GM12878 (cell line): ENCODE results near the gene ZNRF3. TPM values are rescaled to one million over a fixed set of nuclear protein-coding genes. Genes with fewer than 3 reads are reported as not detected.

Experiments
- ATAC-seq: fragments of 200-7000 bp; cut with Tn5 transposase; 3 replicates; pipeline ENCODE4 v1.9.1; 2020; ENCODE audit warnings: mild to moderate bottlenecking, moderate library complexity
- BruUV-seq: library from RNA; stranded (reverse); fragments of 400-500 nt; replicated peaks from 2 replicates; lab custom pipeline; 2021; lab: Mats Ljungman, UMichigan
- CTCF ChIA-PET: fragments of 300-600 bp; sonication (Branson Sonifier 250); formaldehyde crosslinking; extraction: SDS; loops from one replicate; lab custom pipeline; 2021; ENCODE audit warnings: inconsistent platforms; lab: Yijun Ruan, JAX
- POLR2A ChIA-PET: fragments of 350-600 bp; formaldehyde crosslinking; extraction: SDS; loops from one replicate; lab custom pipeline; 2021; ENCODE audit warnings: inconsistent platforms; lab: Charles Lee
- RAD21 ChIA-PET: fragments of 300-600 bp; sonication (Branson Sonifier 250); formaldehyde crosslinking; loops from one replicate; lab custom pipeline; 2023; ENCODE audit warnings: antibody characterized with exemption; ENCODE audit not compliant: unreplicated experiment; lab: Charles Lee
- SMC1A ChIA-PET: fragments of 300-600 bp; sonication (Branson Sonifier 250); formaldehyde crosslinking; loops from one replicate; lab custom pipeline; 2023; ENCODE audit not compliant: unreplicated experiment, uncharacterized antibody; lab: Charles Lee
- DNase-seq: peaks from one replicate; pipeline ENCODE4 v3.0.0-alpha.2; 2011; ENCODE audit warnings: low read depth, low spot score
- FAIRE-seq: peaks from 3 replicates; lab custom pipeline; 2011; peaks lifted over from hg19 to GRCh38; lab: Jason Lieb, UNC
- H2AFZ ChIP-seq: 2 replicates; pipeline ENCODE4 v1.6.0; 2011; ENCODE audit warnings: low read depth, low read length, control low read depth; ENCODE audit not compliant: control insufficient read depth
- H3K27ac ChIP-seq: 2 replicates; pipeline ENCODE4 v1.5.1; 2011; ENCODE audit warnings: control low read depth; ENCODE audit not compliant: control insufficient read depth, insufficient read depth
- H3K27me3 ChIP-seq, 2 experiments: replicated peaks in 1 of 2; 2 replicates each; pipeline versions ENCODE4 v1.6.0 to v1.6.1; 2011; ENCODE audit warnings: low read length in 1 of 2; ENCODE audit not compliant: control insufficient read depth in 2 of 2, insufficient read depth in 2 of 2
- H3K36me3 ChIP-seq, 2 experiments: 2 replicates each; pipeline ENCODE4 v1.5.1; 2011; ENCODE audit warnings: low read length in 1 of 2; ENCODE audit not compliant: control insufficient read depth in 2 of 2, insufficient read depth in 2 of 2
- H3K4me1 ChIP-seq: 2 replicates; pipeline ENCODE4 v1.6.1; 2011; ENCODE audit warnings: mild to moderate bottlenecking, low read length, moderate library complexity, mixed read lengths; ENCODE audit not compliant: control insufficient read depth, insufficient read depth
- H3K4me2 ChIP-seq: 2 replicates; pipeline ENCODE4 v1.6.0; 2011; ENCODE audit warnings: control low read depth; ENCODE audit not compliant: control insufficient read depth, insufficient read depth
- H3K4me3 ChIP-seq: fragments of 200-600 bp; sonication (generic); 2 replicates; pipeline ENCODE4 v1.5.1; 2016
- H3K79me2 ChIP-seq: 2 replicates; pipeline ENCODE4 v1.6.0; 2011; ENCODE audit warnings: low read length; ENCODE audit not compliant: control insufficient read depth, insufficient read depth
- H3K9ac ChIP-seq: 2 replicates; pipeline ENCODE4 v1.8.0; 2011; ENCODE audit warnings: low read length, control low read depth, mixed read lengths; ENCODE audit not compliant: control insufficient read depth, insufficient read depth
- H3K9me3 ChIP-seq: replicated peaks from 3 replicates; pipeline ENCODE4 v1.5.1; 2011; ENCODE audit warnings: mild to moderate bottlenecking, low read length; ENCODE audit not compliant: control insufficient read depth, insufficient read depth
- H4K20me1 ChIP-seq: 2 replicates; pipeline ENCODE4 v1.6.0; 2011; ENCODE audit not compliant: control insufficient read depth, insufficient read depth
- BCL3 ChIP-seq: IDR thresholded peaks from 2 replicates; pipeline ENCODE4 v1.6.1; 2011; ENCODE audit warnings: borderline replicate concordance, low read depth, mild to moderate bottlenecking, moderate library complexity, low read length; ENCODE audit not compliant: insufficient read depth, poor library complexity, severe bottlenecking
- CHD1 ChIP-seq: IDR thresholded peaks from 2 replicates; pipeline ENCODE4 v1.6.1; 2012; ENCODE audit warnings: low read depth, low read length, improper control_type of control experiment
- E2F4 ChIP-seq: IDR thresholded peaks from 2 replicates; pipeline ENCODE4 v1.6.1; 2012; ENCODE audit warnings: low read depth, low read length, improper control_type of control experiment
- EED ChIP-seq: sonication (generic); IDR thresholded peaks from 2 replicates; pipeline ENCODE4 v1.6.1; 2016; ENCODE audit warnings: antibody characterized with exemption, low read depth
- IKZF1 ChIP-seq: fragments of 450-650 bp; conservative IDR thresholded peaks from 2 replicates; pipeline ENCODE4 v1.6.1; 2017; ENCODE audit warnings: antibody characterized with exemption, mild to moderate bottlenecking
- RAD21 ChIP-seq: IDR thresholded peaks from 2 replicates; pipeline ENCODE4 v1.6.1; 2011; ENCODE audit warnings: mild to moderate bottlenecking, low read depth, low read length, moderate library complexity; ENCODE audit not compliant: insufficient read depth
- TBL1XR1 ChIP-seq: IDR thresholded peaks from 2 replicates; pipeline ENCODE4 v1.6.1; 2012; ENCODE audit warnings: low read depth, low read length, improper control_type of control experiment
- TCF3 ChIP-seq: IDR thresholded peaks from 2 replicates; pipeline ENCODE4 v1.6.1; 2012; ENCODE audit warnings: low read depth, mild to moderate bottlenecking, low read length, borderline replicate concordance; ENCODE audit not compliant: insufficient read depth
- YBX1 ChIP-seq: fragments of 450-650 bp; IDR thresholded peaks from 2 replicates; pipeline ENCODE4 v1.6.1; 2016; ENCODE audit warnings: antibody characterized with exemption
- ZBED1 ChIP-seq: IDR thresholded peaks from 2 replicates; pipeline ENCODE4 v1.6.1; 2016; ENCODE audit warnings: borderline replicate concordance
- WGBS: methylation state at CpG from one replicate; pipeline ENCODE4 v1.1.6; 2016; ENCODE audit warnings: low lambda C conversion rate; ENCODE audit not compliant: insufficient replicate concordance, insufficient coverage; ENCODE audit errors: missing lambda C conversion rate; 5-methylcytosine and 5-hydroxymethylcytosine counted together
- in situ Hi-C: fragments of 300-500 bp; cut with MboI; formaldehyde crosslinking; loops from 9 replicates; pipeline ENCODE4 v1.14.3; 2018; ENCODE audit warnings: mixed read lengths
- intact Hi-C: fragments of 100-400 bp; cut with micrococcal nuclease; formaldehyde crosslinking; loops from one replicate; pipeline ENCODE4 v1.14.2; 2022; ENCODE audit not compliant: unreplicated experiment
- polyA plus RNA-seq, 11 experiments: library from polyadenylated mRNA; depleted of rRNA in 4 of 11; unstranded in 6 of 11; stranded (reverse) in 5 of 11; fragments of >200 nt; fragmentation: Nextera tagmentation in 4 of 11; fragmentation: Illumina TruSeq in 1 of 11; extraction: Ambion mirVana in 4 of 11; extraction: Trizol in 1 of 11; gene quantifications; 1 replicate in 1 of 11; 2 replicates in 10 of 11; pipeline versions ENCODE4 v1.2.1 to v1.2.3, GENCODE V29; 2011 to 2016; ENCODE audit warnings: inconsistent platforms in 2 of 11, missing spikeins in 2 of 11, low read depth in 1 of 11
- total RNA-seq, 4 experiments: library from RNA; depleted of rRNA in 3 of 4; stranded (reverse); fragments of >200 nt in 3 of 4; fragmentation: Illumina TruSeq in 1 of 4; extraction: Trizol in 1 of 4; gene quantifications; 2 replicates each; pipeline versions ENCODE4 v1.2.1 to v1.2.3, GENCODE V29; 2013 to 2021
- TF ChIP-seq, protein P1 (sequence below): fragments of 450-650 bp; conservative IDR thresholded peaks from 2 replicates; pipeline ENCODE4 v1.6.1; 2017; ENCODE audit warnings: mild to moderate bottlenecking, moderate library complexity
- TF ChIP-seq, protein P2 (sequence below): fragments of 150-350 bp; IDR thresholded peaks from 2 replicates; pipeline ENCODE4 v1.6.1; 2016; ENCODE audit warnings: low read depth, low read length

ZNRF3 gene
- total and polyA plus RNA-seq, 10 of the 15 experiments (the other 5 are each of a cell fraction or from before 2014, with no cell fraction given), result 0.05 to 2.4 (median 0.46) TPM

- in situ Hi-C loops (no loop called here), intact Hi-C loops (no loop called here)
Observed at GRCh38 chr22:28864878-28865596, 18.3 kb upstream of the ZNRF3 start.

More at GRCh38 chr22:28864878-28865596, 18.3 kb upstream of the ZNRF3 start:
- ChIA-PET SMC1A (no interaction called here), RAD21 (interaction anchor here (0.8 kb wide), 1 partner anchor 176 kb away, joined by 3 read pairs; no protein-coding TSS in a partner anchor), CTCF (interaction anchor here (1.5 kb wide), 1 partner anchor 176 kb away, joined by 3 read pairs; no protein-coding TSS in a partner anchor), POLR2A (no interaction called here)
- Histone ChIP-seq H3K36me3 (no peaks in the 10 kb centered on the region), H3K27me3 (no peaks in the 10 kb centered on the region), H4K20me1 (no peaks in the 10 kb centered on the region), H3K79me2 (no peaks in the 10 kb centered on the region), H3K4me1 (no peaks in the 10 kb centered on the region), H2AFZ (no peak overlapping the region), H3K4me3 (no peak overlapping the region), H3K9ac (no peak overlapping the region), H3K4me2 (no peak overlapping the region), H3K27ac (no peak overlapping the region), H3K9me3 (peaks cover 3% of the 10 kb centered on the region; the same call in 2 of the 3 replicates)
- ATAC-seq, result no peak
- TF ChIP-seq EED (no peak), CHD1 (no peak), TCF3 (no peak), IKZF1 (no peak), BCL3 (no peak), TBL1XR1 (no peak), E2F4 (no peak), ZBED1 (no peak), RAD21 (no peak), YBX1 (no peak)
- TF ChIP-seq, protein P1, sequence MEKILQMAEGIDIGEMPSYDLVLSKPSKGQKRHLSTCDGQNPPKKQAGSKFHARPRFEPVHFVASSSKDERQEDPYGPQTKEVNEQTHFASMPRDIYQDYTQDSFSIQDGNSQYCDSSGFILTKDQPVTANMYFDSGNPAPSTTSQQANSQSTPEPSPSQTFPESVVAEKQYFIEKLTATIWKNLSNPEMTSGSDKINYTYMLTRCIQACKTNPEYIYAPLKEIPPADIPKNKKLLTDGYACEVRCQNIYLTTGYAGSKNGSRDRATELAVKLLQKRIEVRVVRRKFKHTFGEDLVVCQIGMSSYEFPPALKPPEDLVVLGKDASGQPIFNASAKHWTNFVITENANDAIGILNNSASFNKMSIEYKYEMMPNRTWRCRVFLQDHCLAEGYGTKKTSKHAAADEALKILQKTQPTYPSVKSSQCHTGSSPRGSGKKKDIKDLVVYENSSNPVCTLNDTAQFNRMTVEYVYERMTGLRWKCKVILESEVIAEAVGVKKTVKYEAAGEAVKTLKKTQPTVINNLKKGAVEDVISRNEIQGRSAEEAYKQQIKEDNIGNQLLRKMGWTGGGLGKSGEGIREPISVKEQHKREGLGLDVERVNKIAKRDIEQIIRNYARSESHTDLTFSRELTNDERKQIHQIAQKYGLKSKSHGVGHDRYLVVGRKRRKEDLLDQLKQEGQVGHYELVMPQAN, result no peak
- TF ChIP-seq, protein P2, sequence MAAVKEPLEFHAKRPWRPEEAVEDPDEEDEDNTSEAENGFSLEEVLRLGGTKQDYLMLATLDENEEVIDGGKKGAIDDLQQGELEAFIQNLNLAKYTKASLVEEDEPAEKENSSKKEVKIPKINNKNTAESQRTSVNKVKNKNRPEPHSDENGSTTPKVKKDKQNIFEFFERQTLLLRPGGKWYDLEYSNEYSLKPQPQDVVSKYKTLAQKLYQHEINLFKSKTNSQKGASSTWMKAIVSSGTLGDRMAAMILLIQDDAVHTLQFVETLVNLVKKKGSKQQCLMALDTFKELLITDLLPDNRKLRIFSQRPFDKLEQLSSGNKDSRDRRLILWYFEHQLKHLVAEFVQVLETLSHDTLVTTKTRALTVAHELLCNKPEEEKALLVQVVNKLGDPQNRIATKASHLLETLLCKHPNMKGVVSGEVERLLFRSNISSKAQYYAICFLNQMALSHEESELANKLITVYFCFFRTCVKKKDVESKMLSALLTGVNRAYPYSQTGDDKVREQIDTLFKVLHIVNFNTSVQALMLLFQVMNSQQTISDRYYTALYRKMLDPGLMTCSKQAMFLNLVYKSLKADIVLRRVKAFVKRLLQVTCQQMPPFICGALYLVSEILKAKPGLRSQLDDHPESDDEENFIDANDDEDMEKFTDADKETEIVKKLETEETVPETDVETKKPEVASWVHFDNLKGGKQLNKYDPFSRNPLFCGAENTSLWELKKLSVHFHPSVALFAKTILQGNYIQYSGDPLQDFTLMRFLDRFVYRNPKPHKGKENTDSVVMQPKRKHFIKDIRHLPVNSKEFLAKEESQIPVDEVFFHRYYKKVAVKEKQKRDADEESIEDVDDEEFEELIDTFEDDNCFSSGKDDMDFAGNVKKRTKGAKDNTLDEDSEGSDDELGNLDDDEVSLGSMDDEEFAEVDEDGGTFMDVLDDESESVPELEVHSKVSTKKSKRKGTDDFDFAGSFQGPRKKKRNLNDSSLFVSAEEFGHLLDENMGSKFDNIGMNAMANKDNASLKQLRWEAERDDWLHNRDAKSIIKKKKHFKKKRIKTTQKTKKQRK, result no peak
- no peak for DNase-seq
- 21% methylated on average over 8 of the region's 8 CpGs for WGBS
- no peak for FAIRE-seq
- no TSS peak for BruUV-seq
